Stomach (tissue), 4 donors: ENCODE data around the gene SP3.

ENCODE experiments used
- POLR2A ChIP-seq, 4 donors: fragments of 450-650 bp; IDR thresholded peaks; one replicate each; pipeline ENCODE4 v1.6.1; 2016; ENCODE audit warnings: antibody characterized with exemption in 4 of 4, control low read depth in 2 of 4, mild to moderate bottlenecking in 1 of 4, moderate library complexity in 1 of 4
- POLR2AphosphoS5 ChIP-seq, 3 donors: sonication (generic); formaldehyde crosslinking; IDR thresholded peaks; one replicate each; pipeline ENCODE4 v1.6.1; 2016; ENCODE audit warnings: antibody characterized with exemption in 3 of 3

GRCh38 chr2:173872714-173873113, 92.5 kb downstream of the SP3 start:
- TF ChIP-seq POLR2A (IDR thresholded peaks at IDR 0.05) (no peak), POLR2AphosphoS5 (IDR thresholded peaks at IDR 0.05) (no peak)
